ENCODE data around the gene HBA1. TPM values are rescaled to one million over a fixed set of nuclear protein-coding genes. Genes with fewer than 3 reads are reported as not detected.

The HBA1 gene
- total and polyA plus RNA-seq, 2 of the 4 experiments (the other 2 are of a cell fraction): 0.21 TPM; not detected in 1

DNA sequence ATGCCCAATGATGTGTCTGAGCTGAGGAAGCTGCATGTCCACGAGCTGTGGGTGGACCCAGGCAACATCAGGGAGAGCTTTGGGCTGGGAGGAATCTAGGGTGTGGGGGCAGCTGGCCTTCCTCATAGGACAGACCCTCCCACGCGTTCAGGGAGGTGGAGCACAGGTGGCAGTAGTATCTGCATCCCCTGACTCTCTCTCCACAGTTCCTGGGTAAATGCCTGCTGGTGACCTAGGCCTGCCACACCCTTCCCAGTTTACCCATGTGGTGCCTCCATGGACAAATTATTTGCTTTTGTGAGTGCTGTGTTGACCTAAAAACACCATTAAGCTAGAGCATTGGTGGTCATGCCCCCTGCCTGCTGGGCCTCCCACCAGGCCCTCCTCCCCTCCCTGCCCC is 7.5 kb upstream of the HBA1 start:
- H3K27me3 ChIP-seq (ENCODE audit: control insufficient read depth, insufficient read depth, low read length): peaks cover 53% of the 10 kb centered on the region
- DNase-seq: no peak
- CTCF ChIA-PET: interaction anchor here (2.3 kb wide), 1 partner anchor 62 kb away, joined by 8 read pairs; no protein-coding TSS in a partner anchor

More for the DNA sequence above, 7.5 kb upstream of the HBA1 start:
- no peaks in the 10 kb centered on the region; the same call in 1 of the 2 replicates for H3K4me1 ChIP-seq (ENCODE audit: control insufficient read depth, insufficient read depth, low read length)
- no peak overlapping the region for H4K8ac ChIP-seq (ENCODE audit: low read depth in 2 of 2, low read length in 2 of 2)
- no CpG with 5 or more reads among the region's 3 CpGs for WGBS, 2 experiments (ENCODE audit: extremely low coverage in 2 of 2, insufficient read length in 1 of 2)
- no peak overlapping the region for H3K27ac ChIP-seq (ENCODE audit: insufficient read depth, low read length)
- H3K4ac ChIP-seq (ENCODE audit: low read depth, low read length): no peak overlapping the region
- H2AK9ac ChIP-seq (replicated peaks; ENCODE audit: low read depth, low read length, poor library complexity): no peak overlapping the region
- TF ChIP-seq SMC3 (IDR thresholded peaks at IDR 0.05; ENCODE audit: low read depth, low read length): no peak
- no peak for TF ChIP-seq RCOR1 (IDR thresholded peaks at IDR 0.05; ENCODE audit: insufficient replicate concordance, low read length)
- no peak for TF ChIP-seq MAZ (IDR thresholded peaks at IDR 0.05; ENCODE audit: borderline replicate concordance, low read depth, low read length)
- TF ChIP-seq CHD1 (IDR thresholded peaks at IDR 0.05; ENCODE audit: low read depth, low read length): no peak
- no peak for TF ChIP-seq RAD21 (IDR thresholded peaks at IDR 0.05; ENCODE audit: low read length)
- H4K20me1 ChIP-seq (ENCODE audit: insufficient read depth, low read length): peaks cover 5% of the 10 kb centered on the region
- H4K91ac ChIP-seq (ENCODE audit: insufficient read depth, low read depth, low read length): no peak overlapping the region
- intact Hi-C loops (cut with micrococcal nuclease): no loop called here
- BruUV-seq (replicated peaks): no TSS peak
- no peak overlapping the region for H3K4me2 ChIP-seq (ENCODE audit: low read depth, low read length)
- no peaks in the 10 kb centered on the region for H3K36me3 ChIP-seq (ENCODE audit: control insufficient read depth, insufficient read depth, low read length)
- no peak overlapping the region for H3K14ac ChIP-seq (replicated peaks; ENCODE audit: low read depth, low read length)
- dilution Hi-C loops (cut with HindIII; ENCODE audit: low sequenced_read_pairs, unreplicated experiment): no loop called here
- no peak overlapping the region for H4K5ac ChIP-seq (ENCODE audit: low read depth, low read length)
- H3K79me1 ChIP-seq (ENCODE audit: low read depth in 1 of 2, low read length in 2 of 2): no peaks in the 10 kb centered on the region
- H3K4me3 ChIP-seq (ENCODE audit: insufficient read depth, low read depth, low read length): no peak overlapping the region
- H3K9ac ChIP-seq (ENCODE audit: low read depth, low read length): no peak overlapping the region
- no peak overlapping the region for H2BK15ac ChIP-seq (ENCODE audit: low read depth, low read length)
- in situ Hi-C loops (cut with MboI; ENCODE audit: low sequenced_read_pairs): no loop called here
- no peak overlapping the region for H2BK120ac ChIP-seq (ENCODE audit: low read depth, low read length)
- H3K18ac ChIP-seq (ENCODE audit: low read depth, low read length): no peak overlapping the region
- no peak overlapping the region for H2AK5ac ChIP-seq (ENCODE audit: low read depth, low read length)
- POLR2A ChIA-PET (ENCODE audit: unreplicated experiment): no interaction called here
- H3K23ac ChIP-seq (ENCODE audit: low read depth, low read length): no peak overlapping the region
- 0 out of 2 replicates have a peak, but pooled peaks cover 4% of the 10 kb centered on the region for H3K9me1 ChIP-seq (ENCODE audit: insufficient read depth, low read length)
- ATAC-seq (ENCODE audit: low read depth): no peak
- no peak overlapping the region for H2AFZ ChIP-seq (replicated peaks; ENCODE audit: low read length, poor library complexity)
- no peak overlapping the region for H3K56ac ChIP-seq (ENCODE audit: extremely low read depth, insufficient read depth, low read length)
- no peak overlapping the region for H2BK20ac ChIP-seq (ENCODE audit: low read depth, low read length)
- no peaks in the 10 kb centered on the region; the same call in none of the 2 replicates for H3K9me3 ChIP-seq (ENCODE audit: control insufficient read depth, insufficient read depth, low read length)
- H2BK5ac ChIP-seq (ENCODE audit: low read depth, low read length, poor library complexity, severe bottlenecking): no peak overlapping the region
